Gastrocnemius medialis (tissue), 4 donors: ENCODE data around the gene ARG2.

Experiments
- POLR2A ChIP-seq, 2 donors: fragments of 450-650 bp; IDR thresholded peaks; one replicate each; pipeline ENCODE4 v1.6.1; 2017; ENCODE audit warnings: antibody characterized with exemption in 2 of 2, mild to moderate bottlenecking in 2 of 2, moderate library complexity in 2 of 2
- TF ChIP-seq, protein P1 (sequence below), 5 experiments: fragments of 450-650 bp in 3 of 5; fragments of 200-600 bp in 2 of 5; sonication (generic) in 2 of 5; IDR thresholded peaks in 4 of 5; conservative IDR thresholded peaks in 1 of 5; 1 replicate in 4 of 5; 2 replicates in 1 of 5; pipeline ENCODE4 v1.5.1; 2016 to 2019; ENCODE audit warnings: antibody characterized with exemption in 5 of 5, mild to moderate bottlenecking in 3 of 5, moderate library complexity in 3 of 5

- TF ChIP-seq, protein P1, sequence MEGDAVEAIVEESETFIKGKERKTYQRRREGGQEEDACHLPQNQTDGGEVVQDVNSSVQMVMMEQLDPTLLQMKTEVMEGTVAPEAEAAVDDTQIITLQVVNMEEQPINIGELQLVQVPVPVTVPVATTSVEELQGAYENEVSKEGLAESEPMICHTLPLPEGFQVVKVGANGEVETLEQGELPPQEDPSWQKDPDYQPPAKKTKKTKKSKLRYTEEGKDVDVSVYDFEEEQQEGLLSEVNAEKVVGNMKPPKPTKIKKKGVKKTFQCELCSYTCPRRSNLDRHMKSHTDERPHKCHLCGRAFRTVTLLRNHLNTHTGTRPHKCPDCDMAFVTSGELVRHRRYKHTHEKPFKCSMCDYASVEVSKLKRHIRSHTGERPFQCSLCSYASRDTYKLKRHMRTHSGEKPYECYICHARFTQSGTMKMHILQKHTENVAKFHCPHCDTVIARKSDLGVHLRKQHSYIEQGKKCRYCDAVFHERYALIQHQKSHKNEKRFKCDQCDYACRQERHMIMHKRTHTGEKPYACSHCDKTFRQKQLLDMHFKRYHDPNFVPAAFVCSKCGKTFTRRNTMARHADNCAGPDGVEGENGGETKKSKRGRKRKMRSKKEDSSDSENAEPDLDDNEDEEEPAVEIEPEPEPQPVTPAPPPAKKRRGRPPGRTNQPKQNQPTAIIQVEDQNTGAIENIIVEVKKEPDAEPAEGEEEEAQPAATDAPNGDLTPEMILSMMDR (IDR thresholded peaks at IDR 0.05 in 4 of 5, conservative IDR thresholded peaks at IDR 0.05 in 1 of 5) = no peak
- TF ChIP-seq POLR2A (IDR thresholded peaks at IDR 0.05) = no peak
These were observed 77.3 kb downstream of the ARG2 start for GRCh38 chr14:67697006-67697405.
